CD4-positive, alpha-beta T cell treated with Interleukin-21 for 1 hour (primary cell): ENCODE results near the gene CFAP46.
"Not testable (repeated sequence)": the region's sequence is repeated elsewhere in the genome, so short reads cannot be mapped to it uniquely, and the experiment has no call there.

Source experiments
- DNase-seq: peaks from one replicate; pipeline ENCODE4 v3.0.0-alpha.2; 2020

CFAP46 gene

DNA sequence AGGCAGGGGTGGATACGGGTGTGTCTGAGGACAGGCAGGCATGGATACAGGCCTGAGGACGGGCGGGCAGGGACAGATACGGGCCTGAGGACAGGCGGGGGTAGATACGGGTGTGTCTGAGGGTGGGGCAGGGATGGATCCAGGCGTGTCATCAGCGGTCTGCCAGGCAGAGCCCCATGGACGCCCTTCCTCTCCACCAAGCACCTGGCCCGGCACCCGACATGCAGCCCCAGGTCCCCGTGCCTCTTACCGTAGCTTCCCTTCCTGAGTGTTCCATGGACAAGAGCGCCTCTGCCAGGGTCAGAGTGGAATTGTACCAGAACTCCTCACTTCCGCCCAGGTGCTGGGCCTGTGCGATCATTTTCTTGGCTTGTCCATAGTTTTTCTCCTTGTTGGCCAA lies 81.8 kb downstream of the CFAP46 start:
- no peak for DNase-seq

DNA sequence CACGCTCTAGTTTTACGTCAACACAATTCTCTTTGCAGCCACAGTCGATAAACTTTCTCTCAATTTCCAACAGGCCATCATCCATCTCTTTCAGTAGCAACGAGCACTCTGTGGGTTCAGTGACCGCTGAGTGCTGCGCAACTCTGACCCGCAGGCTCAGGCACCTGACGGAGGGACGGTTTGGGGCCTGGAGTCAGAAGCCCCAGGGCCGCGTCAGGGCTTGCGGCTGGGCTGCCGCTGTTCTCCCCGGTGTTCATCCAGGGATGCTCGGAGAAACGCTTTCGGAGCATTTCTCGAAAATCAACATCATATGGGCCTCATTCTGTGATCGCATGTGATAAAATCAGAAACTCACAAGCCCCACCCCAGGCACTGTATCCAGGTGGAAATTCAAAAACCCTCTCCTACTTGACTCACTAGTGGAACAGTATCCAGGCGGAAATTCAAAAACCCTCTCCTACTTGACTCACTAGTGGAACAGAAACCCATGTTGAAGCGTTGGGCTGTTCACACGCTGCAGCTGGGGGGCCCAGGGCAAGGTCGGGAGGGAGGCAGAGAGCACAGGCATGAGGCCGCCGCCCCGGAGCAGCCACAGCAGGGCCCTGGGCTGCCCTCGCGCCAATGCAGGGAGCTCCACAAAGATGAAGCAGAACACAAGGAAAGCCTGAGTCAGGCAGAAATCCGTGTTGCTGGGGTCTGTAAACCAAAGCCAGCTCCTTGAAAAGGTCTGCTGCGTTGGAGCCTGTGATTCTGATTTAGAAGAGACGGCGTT lies 83.1 kb downstream of the CFAP46 start:
- DNase-seq, result no peak

DNA sequence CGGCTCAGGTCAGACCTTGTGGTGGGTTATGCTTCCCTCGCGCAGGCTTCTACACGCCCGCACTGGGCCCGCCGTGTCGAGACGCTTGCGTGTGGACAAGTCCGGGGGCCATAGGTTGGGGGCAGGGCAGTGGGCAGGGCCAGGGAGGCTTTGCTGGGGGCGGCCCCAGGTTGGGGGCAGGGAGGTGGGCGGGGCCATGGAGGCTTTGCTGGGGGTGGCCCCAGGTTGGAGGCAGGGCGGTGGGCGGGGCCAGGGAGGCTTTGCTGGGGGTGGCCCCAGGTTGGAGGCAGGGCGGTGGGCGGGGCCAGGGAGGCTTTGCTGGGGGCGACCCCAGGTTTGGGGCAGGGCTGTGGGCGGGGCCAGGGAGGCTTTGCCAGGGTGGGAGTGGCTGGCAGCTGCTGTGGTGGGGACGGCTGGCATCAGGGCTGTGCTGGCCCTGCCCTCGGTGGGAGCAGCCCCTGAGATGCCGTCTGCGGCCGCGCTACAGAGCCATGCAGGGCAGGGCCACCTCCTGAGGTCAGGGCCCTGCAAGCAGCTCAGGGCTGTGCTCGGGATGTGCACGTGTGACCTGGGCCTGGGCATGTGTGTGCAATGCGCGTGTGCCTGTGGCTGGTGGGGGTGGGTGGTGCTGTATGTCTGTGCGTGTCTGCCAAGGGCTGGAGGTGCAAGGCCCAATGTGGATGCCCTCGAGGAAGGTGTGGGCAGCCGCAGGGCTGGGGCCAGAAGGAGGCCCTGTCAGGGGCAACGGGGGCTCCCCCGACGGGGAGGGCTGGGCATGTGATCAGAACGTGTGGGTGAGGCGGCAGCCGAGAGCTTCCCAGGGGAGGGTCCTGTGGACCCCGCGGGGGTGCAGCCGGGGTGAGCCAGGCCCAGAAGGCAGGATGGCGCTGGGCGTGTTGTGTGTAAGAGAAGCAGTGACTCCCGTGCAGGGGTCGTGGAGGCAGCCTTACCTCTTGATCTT lies 84.0 kb downstream of the CFAP46 start:
- DNase-seq, result no peak

DNA sequence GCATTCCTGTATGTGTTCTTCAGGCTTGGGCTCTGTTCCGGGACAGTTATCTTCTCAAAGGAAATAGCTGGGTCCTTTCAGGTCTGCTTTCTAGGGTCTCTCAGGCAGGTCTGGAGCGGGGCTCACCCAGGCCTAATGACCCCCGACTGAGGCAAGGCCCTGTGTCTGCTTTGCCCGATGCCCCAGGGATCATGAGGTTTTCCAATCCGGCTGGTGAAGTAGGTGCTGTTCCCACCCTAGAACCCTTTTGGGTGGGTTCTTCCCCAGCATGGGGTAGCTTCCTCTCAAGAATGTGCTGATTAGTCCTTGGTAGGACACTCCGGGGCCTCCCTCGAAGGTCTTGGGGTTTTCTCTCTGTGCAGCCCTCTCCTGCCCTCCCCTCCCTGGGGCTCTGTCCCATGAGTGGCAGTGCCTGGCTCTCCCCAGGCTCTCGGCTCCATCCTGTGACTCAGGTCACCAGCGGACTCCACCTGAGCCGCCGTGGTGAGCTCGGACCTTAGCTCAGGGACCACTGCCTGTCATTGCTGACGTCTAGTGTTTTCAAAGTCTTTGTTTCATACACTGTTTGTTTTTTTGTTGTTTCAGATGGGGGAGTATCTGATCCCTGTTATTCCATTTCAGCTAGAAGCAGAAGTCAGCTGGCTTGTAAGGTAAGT lies 85.4 kb downstream of the CFAP46 start:
- DNase-seq, result no peak

DNA sequence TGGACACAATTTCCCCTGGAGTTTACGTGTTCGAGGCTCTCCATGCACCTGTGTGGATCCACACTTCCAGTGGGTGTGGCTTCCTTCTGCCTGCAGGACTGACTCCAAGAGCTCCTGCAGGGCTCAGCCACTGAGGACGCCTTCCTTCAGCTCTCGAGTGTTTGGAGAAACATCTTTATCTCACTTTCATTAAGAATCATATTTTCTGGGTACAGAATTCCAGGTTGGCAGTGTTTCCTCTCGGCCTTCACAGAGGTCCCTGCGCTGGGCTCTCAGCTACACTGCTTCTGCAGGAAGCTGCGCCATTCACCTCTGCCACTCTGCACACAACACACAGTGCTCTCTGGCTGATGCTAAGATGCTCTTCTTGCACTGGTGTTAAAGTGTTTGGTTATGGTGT lies 86.5 kb downstream of the CFAP46 start:
- DNase-seq, result no peak

DNA sequence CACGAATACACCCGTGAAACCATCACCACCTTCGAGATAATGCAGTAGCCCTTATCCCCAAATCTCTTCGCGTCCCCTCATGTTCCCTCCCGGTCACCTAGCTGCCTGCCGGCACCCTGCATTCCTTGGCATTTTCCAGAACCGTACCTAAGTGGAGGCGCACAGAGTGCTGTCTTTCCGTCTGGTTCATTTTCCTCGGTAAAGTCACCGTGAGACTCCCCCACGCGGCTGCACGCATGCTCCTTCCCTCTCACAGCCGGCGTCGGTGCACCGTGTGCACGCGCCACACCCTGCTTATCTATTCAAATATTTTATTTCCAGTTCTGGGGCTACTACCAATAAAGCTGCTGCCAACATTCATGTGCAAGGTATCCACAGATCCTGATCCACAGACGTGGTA lies 90.9 kb downstream of the CFAP46 start:
- DNase-seq, result no peak

DNA sequence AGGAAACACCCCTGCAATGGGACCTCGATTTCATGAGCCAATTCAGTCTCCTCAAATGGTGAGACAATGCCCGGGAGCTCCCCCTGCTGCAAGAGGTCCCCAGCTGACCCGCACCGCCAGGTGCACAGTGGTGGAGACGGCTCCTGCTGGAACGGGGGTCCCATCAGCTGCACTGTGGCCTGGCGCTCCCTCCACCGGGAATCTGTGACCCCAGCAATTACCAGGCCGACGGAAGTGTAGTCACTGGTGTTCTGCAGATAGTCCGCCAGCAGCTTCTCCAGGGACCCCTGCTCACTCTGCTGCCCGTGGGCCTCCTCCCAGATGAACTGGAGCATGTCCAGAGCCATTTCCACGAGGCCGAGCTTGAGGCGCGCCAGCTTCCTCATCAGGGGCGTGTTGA lies 91.5 kb downstream of the CFAP46 start:
- DNase-seq, result no peak

DNA sequence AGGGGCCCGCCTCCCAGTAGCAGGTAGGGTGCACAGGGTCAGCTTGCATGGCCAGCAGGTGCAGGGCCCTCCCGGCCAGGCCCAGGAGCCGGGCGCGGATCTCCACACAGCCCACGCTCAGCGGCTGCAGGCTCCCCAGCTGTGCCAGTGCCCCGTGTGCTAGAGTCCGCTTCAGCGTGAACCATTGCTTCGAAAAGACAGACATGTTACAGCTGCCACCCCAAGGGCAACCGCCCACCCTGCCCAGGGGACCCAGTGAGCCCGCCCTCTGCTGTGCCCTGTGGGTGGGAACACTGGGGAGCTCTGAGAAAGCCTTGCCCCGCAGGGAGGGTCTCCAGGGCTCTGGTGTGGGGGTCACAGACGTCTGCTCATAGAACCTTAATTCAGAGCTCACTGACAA lies 92.1 kb downstream of the CFAP46 start:
- DNase-seq, result no peak

DNA sequence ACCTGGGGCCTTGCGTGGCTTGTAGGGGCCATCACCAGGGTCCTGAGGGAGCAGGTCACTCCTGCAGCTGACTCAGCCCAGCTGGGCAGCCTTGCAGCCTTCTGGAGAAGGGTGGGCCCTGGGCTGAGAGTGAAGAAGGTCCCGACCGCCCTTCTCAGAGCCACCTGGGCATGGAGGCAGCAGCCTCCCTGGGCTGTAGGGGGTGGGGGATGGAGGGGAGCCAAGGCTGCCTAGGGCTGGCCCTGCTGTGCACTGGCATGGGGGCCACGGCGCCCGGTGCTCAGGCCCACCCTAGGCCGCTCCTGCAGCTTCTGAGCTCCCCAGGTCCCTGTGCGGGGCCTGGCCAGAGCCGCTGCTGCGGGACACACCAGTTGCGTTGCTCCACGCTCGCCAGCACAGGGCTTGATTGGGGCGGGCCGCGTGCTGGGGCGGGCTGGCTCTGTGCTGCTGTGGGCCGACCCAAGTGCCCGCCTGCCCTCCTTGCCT lies 92.8 kb downstream of the CFAP46 start:
- no peak for DNase-seq

DNA sequence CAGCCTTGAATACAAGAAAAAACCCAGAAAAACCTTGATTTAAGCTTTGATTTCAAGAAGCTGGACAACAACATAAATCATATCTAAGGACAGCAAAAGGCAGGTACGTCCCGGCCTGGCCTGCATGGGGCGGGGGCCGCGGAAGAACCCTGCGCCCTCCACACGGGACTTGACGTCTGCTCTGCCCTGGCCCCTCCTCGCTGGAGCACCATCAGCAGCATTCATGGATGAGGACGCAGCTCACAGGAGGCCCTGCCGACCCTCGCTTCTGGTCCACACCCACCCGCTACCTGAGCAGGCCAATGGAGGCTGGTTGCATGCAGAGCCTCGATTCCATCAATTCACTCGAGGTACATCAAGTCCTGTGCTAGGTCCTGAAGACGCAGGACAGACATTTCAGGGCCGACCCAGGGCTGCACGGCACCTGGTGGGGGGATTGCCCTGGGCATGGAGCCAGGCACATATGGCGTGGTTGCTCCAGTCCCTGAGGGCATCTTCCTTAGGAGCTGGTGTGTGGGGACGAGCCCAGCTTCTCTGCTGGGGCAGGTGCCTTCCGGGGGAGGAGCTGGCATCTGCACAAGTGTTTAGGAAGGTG lies 93.3 kb downstream of the CFAP46 start:
- no peak for DNase-seq

DNA sequence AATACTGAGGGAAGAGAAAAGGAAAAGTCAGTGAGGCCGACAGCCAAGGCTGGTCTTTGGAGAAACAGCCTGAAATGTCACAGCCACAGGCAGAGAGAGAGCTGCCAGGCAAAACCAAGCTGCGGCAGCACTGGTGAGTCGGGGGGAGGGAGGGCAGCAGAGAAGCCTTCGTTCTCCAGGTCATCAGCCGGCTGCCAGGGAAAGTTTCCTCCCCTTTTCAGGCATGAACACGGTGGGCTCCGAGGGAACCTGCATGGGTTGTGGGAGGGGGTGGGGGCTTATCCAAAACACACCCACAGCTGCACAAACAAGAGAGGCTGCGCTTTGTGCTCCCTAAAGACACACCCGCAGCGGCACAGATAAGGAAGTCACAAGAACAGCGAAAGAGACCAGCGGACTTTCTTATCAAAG lies 94.1 kb downstream of the CFAP46 start:
- DNase-seq, result no peak

DNA sequence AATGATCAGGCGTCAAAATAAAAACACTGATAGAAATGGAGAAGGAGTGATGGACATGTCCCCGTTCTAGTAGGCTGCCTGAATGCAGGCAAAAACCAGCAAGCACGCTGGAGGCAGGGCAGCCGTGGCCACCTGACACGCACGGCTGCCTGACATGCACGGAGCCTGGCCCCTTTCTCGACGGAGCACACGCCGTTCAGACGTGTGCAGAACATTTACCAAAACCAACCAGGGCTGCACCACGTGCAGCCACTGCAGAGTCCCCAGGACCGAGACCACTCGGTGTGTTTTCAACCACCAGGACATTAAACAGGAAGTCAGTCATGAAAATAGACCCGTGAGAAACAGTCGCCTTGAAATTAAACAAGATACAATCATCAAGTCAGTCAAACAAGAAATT lies 94.5 kb downstream of the CFAP46 start:
- no peak for DNase-seq

DNA sequence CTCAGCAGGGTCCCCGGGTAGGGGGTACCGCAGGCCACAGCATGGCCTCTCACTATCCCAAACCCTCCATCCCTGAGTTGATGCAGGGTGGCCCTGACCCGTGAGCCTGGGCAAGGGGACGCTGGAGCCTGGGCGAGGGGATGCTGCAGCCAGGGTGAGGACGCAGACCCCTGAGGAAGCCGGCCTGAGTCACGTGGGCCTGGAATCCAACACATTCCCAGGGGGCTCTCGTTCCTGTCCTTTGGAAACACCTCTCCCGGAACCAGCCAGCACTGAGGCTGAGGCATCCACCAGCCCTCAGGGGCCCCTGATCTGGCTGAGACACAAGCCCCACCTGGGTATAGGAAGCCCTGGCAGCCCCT lies 95.0 kb downstream of the CFAP46 start:
- DNase-seq, result no peak

DNA sequence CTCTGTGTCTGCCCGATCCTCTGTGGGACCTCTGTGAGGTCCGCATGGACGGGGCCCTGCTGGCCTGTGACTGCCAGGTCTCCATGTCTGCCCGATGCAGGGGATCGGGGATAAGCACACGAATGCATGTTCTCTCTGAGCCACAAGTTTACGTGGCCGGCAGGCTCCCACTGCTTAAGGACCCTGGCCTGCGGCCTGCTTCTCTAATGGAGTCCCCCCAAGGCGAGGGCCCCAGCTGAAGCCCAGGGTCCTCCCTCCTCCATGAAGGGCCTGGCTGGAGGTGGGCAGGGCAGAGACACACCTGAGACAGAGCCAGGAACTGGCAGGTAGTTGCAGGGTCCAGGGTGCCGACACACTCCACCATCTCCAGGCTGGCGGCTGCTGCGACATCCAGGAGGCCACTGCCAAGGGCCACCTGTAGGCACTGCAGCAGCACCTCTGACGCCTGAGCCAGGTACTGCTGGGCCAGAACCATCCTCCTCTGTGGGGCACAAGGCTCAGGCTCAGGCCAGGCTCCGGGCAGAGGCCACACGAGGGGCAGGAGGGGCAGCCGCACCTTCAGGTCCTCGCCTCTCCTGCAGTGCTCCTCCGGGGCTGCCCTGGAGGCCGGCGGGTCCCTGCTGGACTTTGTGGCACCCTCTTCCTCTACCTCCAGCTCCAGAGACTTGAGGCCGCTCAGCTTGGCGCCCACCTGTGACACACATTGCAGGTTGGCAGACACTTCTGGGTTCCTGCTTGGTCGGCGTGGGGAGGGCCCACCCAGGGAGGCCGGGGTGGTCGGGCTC lies 95.5 kb downstream of the CFAP46 start:
- no peak for DNase-seq

DNA sequence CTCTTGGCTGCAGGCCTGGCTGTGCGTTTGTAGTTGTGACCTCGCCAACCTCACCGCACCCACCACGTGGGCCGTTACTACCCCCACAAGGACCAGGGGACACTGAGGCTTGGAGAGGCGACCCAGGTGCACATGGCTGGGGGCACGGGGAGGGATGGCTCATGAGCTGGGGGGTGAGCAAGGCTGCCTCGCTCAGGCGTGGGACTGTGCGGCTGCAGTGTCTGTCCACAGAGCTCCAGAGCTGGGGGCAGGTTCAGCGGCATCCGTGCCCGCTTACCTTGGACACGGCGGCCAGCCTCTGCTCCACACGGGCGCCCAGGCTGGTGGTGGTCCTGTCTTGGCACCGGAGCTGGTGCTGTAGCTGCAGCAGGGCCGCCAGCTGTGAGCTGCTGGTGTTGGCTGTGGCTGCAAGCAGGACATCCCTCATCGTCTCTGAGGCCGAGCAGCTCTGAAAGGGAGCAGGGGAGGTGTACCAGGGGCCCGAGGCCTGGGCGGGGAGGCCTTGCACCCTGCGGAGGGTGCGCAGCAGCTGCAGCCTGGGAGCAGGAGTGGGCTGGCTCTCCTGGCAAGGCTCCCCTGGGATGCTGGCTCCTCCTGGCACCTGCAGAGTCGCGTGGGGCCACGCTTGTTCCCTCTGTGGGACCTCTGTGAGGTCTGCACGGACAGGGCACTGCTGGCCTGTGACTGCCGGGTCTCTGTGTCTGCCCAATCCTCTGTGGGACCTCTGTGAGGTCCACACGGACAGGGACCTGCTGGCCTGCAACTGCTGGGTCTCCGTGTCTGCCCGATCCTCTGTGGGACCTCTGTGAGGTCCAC lies 96.4 kb downstream of the CFAP46 start:
- DNase-seq, result no peak

DNA sequence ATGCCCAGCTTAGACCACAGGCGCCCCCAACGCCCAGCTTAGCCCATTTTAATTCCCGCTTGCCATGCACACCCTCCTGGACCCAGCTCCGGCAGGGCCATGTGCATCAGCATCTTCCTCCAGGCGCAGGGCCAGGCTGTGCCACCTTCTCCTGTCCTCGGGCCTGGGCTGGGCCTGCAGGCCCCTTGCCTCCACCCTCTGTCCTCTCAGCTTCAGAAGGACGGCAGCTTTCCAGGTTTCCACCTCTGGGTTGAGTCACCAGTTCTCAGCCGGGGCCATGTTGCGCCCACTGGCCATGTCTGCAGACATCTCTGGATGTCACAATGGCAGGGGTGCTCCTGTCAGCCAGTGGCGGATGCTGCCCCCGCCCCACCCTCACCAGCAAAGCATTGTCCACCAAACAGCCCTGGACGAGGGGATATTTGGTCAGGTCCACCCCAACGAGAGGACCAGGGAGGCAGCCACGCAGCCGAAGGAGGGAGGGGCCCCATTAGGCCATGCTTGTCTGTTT lies 97.3 kb downstream of the CFAP46 start:
- DNase-seq, result no peak

DNA sequence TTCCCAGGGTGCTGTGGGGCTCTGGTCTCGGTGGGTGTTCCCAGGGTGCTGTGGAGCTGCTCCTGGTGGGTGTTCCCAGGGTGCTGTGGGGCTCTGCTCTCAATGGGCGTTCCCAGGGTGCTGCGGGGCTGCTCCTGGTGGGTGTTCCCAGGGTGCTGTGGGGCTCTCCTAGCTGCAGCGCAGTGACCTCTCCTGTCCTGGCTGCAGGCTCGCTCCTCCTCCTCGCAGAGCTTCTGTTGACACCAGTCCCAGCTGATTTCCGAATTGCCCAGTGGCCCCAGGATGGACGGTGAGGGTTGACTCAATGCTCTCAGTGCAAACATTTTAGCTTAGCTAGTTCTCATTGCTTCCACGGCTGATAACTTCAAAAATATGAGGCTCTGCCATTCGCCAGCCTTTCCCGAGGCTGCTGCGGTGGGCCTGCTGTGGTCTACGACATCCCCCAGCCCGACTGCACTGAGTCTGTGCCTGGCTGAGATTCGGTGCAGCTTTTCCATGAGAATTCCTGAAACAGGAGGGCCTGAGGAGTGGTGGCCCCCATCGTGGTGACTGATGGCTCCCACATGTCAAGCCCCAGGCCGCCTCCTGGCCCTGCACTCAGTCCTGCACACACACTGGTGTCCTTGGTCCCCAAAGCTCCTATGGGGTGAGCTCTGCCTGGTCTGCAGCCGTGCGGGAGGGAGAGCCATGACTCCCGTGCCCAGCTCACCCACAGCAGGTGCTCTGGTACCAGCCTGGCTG lies 98.1 kb downstream of the CFAP46 start:
- no peak for DNase-seq

DNA sequence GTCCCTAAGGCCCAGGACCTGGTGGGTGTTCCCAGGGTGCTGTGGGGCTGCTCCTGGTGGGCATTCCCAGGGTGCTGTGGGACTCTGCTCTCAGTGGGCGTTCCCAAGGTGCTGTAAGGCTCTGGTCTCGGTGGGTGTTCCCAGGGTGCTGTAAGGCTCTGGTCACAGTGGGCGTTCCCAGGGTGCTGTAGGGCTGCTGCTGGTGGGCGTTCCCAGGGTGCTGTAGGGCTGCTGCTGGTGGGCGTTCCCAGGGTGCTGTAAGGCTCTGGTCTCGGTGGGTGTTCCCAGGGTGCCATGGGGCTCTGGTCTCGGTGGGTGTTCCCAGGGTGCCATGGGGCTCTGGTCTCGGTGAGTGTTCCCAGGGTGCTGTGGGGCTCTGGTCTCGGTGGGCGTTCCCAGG lies 99.1 kb downstream of the CFAP46 start:
- DNase-seq, result not testable (repeated sequence)

DNA sequence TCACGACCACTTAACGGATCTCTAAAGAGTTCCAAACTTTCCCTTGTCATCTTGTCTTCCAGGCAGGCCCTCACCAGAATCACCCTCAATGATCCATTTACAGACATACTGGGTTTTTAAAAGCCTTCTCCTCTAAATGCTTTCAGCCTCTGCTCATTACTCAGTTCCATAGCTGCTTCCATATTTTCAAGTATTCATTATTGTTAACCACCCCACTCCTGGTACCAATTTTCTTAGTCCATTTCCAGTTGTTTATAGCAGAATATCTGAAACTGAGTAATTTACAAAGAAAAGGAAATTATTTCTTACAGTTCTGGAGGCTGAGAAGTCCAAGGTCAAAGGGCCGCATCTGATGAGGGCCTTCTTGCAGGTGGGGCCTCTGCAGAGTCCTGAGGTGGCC lies 100.0 kb downstream of the CFAP46 start:
- no peak for DNase-seq

DNA sequence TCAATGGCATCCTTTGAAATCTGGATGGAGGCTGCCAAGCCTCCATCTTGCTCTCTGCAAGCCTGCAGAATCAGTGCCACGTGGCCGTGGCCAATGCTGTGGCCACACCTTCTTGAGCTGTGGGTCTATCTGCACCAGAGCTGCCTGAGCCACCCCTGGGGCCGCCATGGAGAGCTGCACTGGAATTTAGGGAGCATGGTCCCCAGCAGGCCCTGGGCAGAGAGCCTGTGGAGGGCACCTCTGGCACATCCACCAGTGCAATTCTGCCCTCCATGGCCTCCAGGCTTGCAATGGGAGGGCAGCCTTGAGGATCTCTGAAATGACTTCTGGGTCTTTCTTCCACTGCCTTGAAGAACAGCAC lies 100.8 kb downstream of the CFAP46 start:
- DNase-seq, result no peak
